Spleen (tissue), 7 donors: ENCODE measurements around the gene ZNF277.

Source experiments
- POLR2A ChIP-seq, 3 donors: fragments of 450-650 bp; IDR thresholded peaks; one replicate each; pipeline ENCODE4 v1.5.1; 2017; ENCODE audit warnings: antibody characterized with exemption in 3 of 3, mild to moderate bottlenecking in 1 of 3
- POLR2AphosphoS5 ChIP-seq, 3 donors: sonication (generic); formaldehyde crosslinking; IDR thresholded peaks; one replicate each; pipeline ENCODE4 v1.5.1; 2017; ENCODE audit warnings: antibody characterized with exemption in 3 of 3
- TF ChIP-seq, protein P1 (sequence below), 11 experiments: fragments of 200-600 bp in 7 of 11; fragments of 450-650 bp in 4 of 11; sonication (generic) in 4 of 11; IDR thresholded peaks in 8 of 11; conservative IDR thresholded peaks in 3 of 11; 1 replicate in 7 of 11; 2 replicates in 4 of 11; pipeline versions ENCODE4 v1.4.0 to v1.8.0; 2016 to 2021; ENCODE audit warnings: antibody characterized with exemption in 11 of 11, inconsistent platforms in 4 of 11, mild to moderate bottlenecking in 1 of 11
- donor health status: DM: no; HTN: no; CAD: no; lungs with moderate emphysema.
- donor health status: DM: no; HTN: no; CAD: no.
- donor health status: DM: no; HTN: no; CAD: no.

DNA sequence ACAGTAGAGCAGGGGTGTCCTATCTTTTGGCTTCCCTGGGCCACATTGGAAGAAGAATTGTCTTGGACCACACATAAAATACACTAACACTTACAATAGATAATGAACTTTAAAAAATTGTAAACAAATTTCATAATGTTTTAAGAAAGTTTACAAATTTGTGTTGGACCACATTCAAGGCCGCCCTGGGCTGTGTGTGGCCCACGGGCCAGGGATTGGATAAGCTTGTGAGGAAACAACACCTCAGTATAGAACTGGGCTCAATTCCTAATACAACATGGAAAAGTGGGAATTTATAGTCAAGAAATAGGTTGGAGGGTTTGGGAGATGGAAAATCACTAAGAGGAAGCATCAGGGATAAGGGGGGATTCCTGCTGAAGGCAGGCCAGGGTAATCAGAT is 17.7 kb downstream of the ZNF277 start:
- no peak for TF ChIP-seq POLR2A (IDR thresholded peaks at IDR 0.05)
- TF ChIP-seq POLR2AphosphoS5 (IDR thresholded peaks at IDR 0.05), result no peak
- TF ChIP-seq, protein P1, sequence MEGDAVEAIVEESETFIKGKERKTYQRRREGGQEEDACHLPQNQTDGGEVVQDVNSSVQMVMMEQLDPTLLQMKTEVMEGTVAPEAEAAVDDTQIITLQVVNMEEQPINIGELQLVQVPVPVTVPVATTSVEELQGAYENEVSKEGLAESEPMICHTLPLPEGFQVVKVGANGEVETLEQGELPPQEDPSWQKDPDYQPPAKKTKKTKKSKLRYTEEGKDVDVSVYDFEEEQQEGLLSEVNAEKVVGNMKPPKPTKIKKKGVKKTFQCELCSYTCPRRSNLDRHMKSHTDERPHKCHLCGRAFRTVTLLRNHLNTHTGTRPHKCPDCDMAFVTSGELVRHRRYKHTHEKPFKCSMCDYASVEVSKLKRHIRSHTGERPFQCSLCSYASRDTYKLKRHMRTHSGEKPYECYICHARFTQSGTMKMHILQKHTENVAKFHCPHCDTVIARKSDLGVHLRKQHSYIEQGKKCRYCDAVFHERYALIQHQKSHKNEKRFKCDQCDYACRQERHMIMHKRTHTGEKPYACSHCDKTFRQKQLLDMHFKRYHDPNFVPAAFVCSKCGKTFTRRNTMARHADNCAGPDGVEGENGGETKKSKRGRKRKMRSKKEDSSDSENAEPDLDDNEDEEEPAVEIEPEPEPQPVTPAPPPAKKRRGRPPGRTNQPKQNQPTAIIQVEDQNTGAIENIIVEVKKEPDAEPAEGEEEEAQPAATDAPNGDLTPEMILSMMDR (IDR thresholded peaks at IDR 0.05 in 8 of 11, conservative IDR thresholded peaks at IDR 0.05 in 3 of 11), result no peak
